Endothelial cell of umbilical vein (primary cell): Measurements from ENCODE around the gene GPR82. TPM values are rescaled to one million over a fixed set of nuclear protein-coding genes. Genes with fewer than 3 reads are reported as not detected.

Experiments
- BruUV-seq: library from RNA; stranded (reverse); fragments of 400-500 nt; replicated peaks from 2 replicates; lab custom pipeline; 2021; lab: Mats Ljungman, UMichigan
- CTCF ChIA-PET: fragments of 300-600, 350-600 bp; sonication (Branson Sonifier 250); formaldehyde crosslinking; loops from one replicate; lab custom pipeline; 2021; ENCODE audit warnings: antibody characterized with exemption, inconsistent platforms; lab: Charles Lee
- POLR2A ChIA-PET: fragments of 300-600, 350-600 bp; sonication (Branson Sonifier 250); formaldehyde crosslinking; loops from one replicate; lab custom pipeline; 2021; ENCODE audit warnings: antibody characterized with exemption, inconsistent platforms; lab: Charles Lee
- DNase-seq: peaks from one replicate; pipeline ENCODE4 v3.0.0-alpha.2; 2011; ENCODE audit warnings: low read depth, low spot score
- FAIRE-seq: peaks from 2 replicates; lab custom pipeline; 2011; peaks lifted over from hg19 to GRCh38; lab: Jason Lieb, UNC
- H2AFZ ChIP-seq: 2 replicates; pipeline ENCODE4 v1.6.0; 2012; ENCODE audit warnings: low read depth, low read length, control low read depth, inconsistent platforms
- H3K27ac ChIP-seq: 2 replicates; pipeline ENCODE4 v1.5.1; 2011; ENCODE audit warnings: low read depth, mild to moderate bottlenecking, control low read depth, low read length, moderate library complexity; ENCODE audit not compliant: insufficient read depth
- H3K27me3 ChIP-seq, 2 experiments: 2 replicates each; pipeline versions ENCODE4 v1.6.0 to v1.6.1; 2011; ENCODE audit warnings: low read length in 2 of 2, mixed read lengths in 1 of 2; ENCODE audit not compliant: control insufficient read depth in 2 of 2, insufficient read depth in 2 of 2
- H3K36me3 ChIP-seq, 2 experiments: 2 replicates in 1 of 2; 3 replicates in 1 of 2; pipeline ENCODE4 v1.5.1; 2011; ENCODE audit warnings: low read length in 2 of 2, mild to moderate bottlenecking in 1 of 2, moderate library complexity in 1 of 2; ENCODE audit not compliant: control insufficient read depth in 2 of 2, insufficient read depth in 2 of 2; ENCODE audit errors: extremely low read depth in 1 of 2
- H3K4me1 ChIP-seq: 3 replicates; pipeline ENCODE4 v1.5.1; 2011; ENCODE audit warnings: mild to moderate bottlenecking, low read length; ENCODE audit not compliant: control insufficient read depth, insufficient read depth; ENCODE audit errors: extremely low read depth
- H3K4me2 ChIP-seq: 2 replicates; pipeline ENCODE4 v1.6.1; 2011; ENCODE audit warnings: low read length, control low read depth, mixed read lengths; ENCODE audit not compliant: insufficient read depth
- H3K4me3 ChIP-seq, 3 experiments: fragments of 200-600 bp in 1 of 3; sonication (generic), shearing (Covaris generic) in 1 of 3; replicated peaks in 1 of 3; 2 replicates each; pipeline ENCODE4 v1.5.1; 2011 to 2016; ENCODE audit warnings: control low read depth in 3 of 3, low read length in 3 of 3, mild to moderate bottlenecking in 2 of 3, inconsistent platforms in 1 of 3, low read depth in 1 of 3, moderate library complexity in 1 of 3; ENCODE audit not compliant: insufficient read depth in 1 of 3
- H3K79me2 ChIP-seq: 2 replicates; pipeline ENCODE4 v1.6.0; 2012; ENCODE audit warnings: low read length, inconsistent platforms; ENCODE audit not compliant: control insufficient read depth, insufficient read depth
- H3K9ac ChIP-seq: replicated peaks from 2 replicates; pipeline ENCODE3; 2011; ENCODE audit warnings: low read length, control low read depth; ENCODE audit not compliant: insufficient read depth; ENCODE audit errors: extremely low read depth
- H3K9me1 ChIP-seq: replicated peaks from 3 replicates; pipeline ENCODE4 v1.6.0; 2011; ENCODE audit warnings: mild to moderate bottlenecking, low read length; ENCODE audit not compliant: control insufficient read depth, insufficient read depth; ENCODE audit errors: extremely low read depth
- H3K9me3 ChIP-seq: replicated peaks from 2 replicates; pipeline ENCODE4 v1.5.1; 2012; ENCODE audit warnings: low read length, inconsistent platforms; ENCODE audit not compliant: control insufficient read depth, insufficient read depth
- H4K20me1 ChIP-seq: replicated peaks from 2 replicates; pipeline ENCODE3; 2011; ENCODE audit warnings: mild to moderate bottlenecking, low read length; ENCODE audit not compliant: control insufficient read depth, insufficient read depth; ENCODE audit errors: extremely low read depth
- CTCF ChIP-seq, 2 donors: IDR thresholded peaks; 1 replicate in 1 of 2; 2 replicates in 1 of 2; pipeline ENCODE4 v1.5.1; 2011; ENCODE audit warnings: low read length in 2 of 2, mild to moderate bottlenecking in 2 of 2, moderate library complexity in 2 of 2, control low read depth in 1 of 2, inconsistent platforms in 1 of 2, low read depth in 1 of 2; ENCODE audit not compliant: insufficient read depth in 1 of 2; ENCODE audit errors: extremely low read depth in 1 of 2
- EZH2 ChIP-seq: IDR thresholded peaks from 2 replicates; pipeline ENCODE4 v1.6.1; 2012; ENCODE audit warnings: borderline replicate concordance, low read depth, mild to moderate bottlenecking, moderate library complexity, low read length, inconsistent platforms; ENCODE audit not compliant: severe bottlenecking
- FOS ChIP-seq: IDR thresholded peaks from 2 replicates; pipeline ENCODE4 v1.6.1; 2011; ENCODE audit warnings: mild to moderate bottlenecking, low read length, moderate library complexity, borderline replicate concordance; ENCODE audit not compliant: insufficient read depth
- GATA2 ChIP-seq: IDR thresholded peaks from 2 replicates; pipeline ENCODE4 v1.7.0; 2011; ENCODE audit warnings: low read depth, mild to moderate bottlenecking, moderate library complexity, mixed read lengths, low read length; ENCODE audit not compliant: insufficient read length, insufficient read depth
- JUN ChIP-seq: IDR thresholded peaks from 2 replicates; pipeline ENCODE4 v1.6.1; 2011; ENCODE audit warnings: borderline replicate concordance, low read depth; ENCODE audit not compliant: insufficient read length, insufficient read depth
- MAX ChIP-seq: IDR thresholded peaks from 2 replicates; pipeline ENCODE4 v1.6.1; 2011; ENCODE audit not compliant: insufficient read depth, insufficient read length
- MYC ChIP-seq: IDR thresholded peaks from one replicate; pipeline ENCODE4 v1.6.1; 2011; ENCODE audit warnings: mild to moderate bottlenecking, low read depth, low read length
- POLR2A ChIP-seq: IDR thresholded peaks from 2 replicates; pipeline ENCODE4 v1.6.1; 2012; ENCODE audit warnings: low read depth, mild to moderate bottlenecking, control low read depth, low read length
- POLR2AphosphoS5 ChIP-seq: IDR thresholded peaks from 2 replicates; pipeline ENCODE4 v1.6.1; 2012; ENCODE audit warnings: low read depth, mild to moderate bottlenecking, control low read depth, low read length, moderate library complexity; ENCODE audit not compliant: insufficient read depth
- dilution Hi-C: fragments of 300-500 bp; cut with MboI; formaldehyde crosslinking; loops from one replicate; pipeline ENCODE4 v1.15.0; 2019; ENCODE audit warnings: low sequenced_read_pairs; ENCODE audit not compliant: extremely low pct_ligation_motif_present
- intact Hi-C: fragments of 100-400 bp; cut with micrococcal nuclease; formaldehyde crosslinking; loops from one replicate; pipeline ENCODE4 v1.10.0; 2022
- polyA plus RNA-seq, 4 experiments: library from polyadenylated mRNA; depleted of rRNA in 3 of 4; stranded (reverse) in 3 of 4; unstranded in 1 of 4; fragments of >200 nt; gene quantifications; 2 replicates each; pipeline versions ENCODE4 v1.2.1 to v1.2.3, GENCODE V29; 2011 to 2012; ENCODE audit warnings: missing spikeins in 1 of 4
- total RNA-seq: library from RNA; stranded (reverse); gene quantifications from 2 replicates; pipeline ENCODE4 v1.2.3, GENCODE V29; 2021

GPR82 gene
- total and polyA plus RNA-seq, 2 donors (not counting 3 experiments of a cell fraction or from before 2014, with no cell fraction given) = not detected

GRCh38 chrX:41720125-41720779 lies 3.7 kb upstream of the GPR82 start:
- Histone ChIP-seq H3K9me3 (no peaks in the 10 kb centered on the region), H4K20me1 (no peaks in the 10 kb centered on the region), H3K9me1 (no peaks in the 10 kb centered on the region), H3K4me3 (no peak overlapping the region), H3K27ac (no peak overlapping the region), H3K79me2 (no peaks in the 10 kb centered on the region), H3K4me2 (no peak overlapping the region), H3K27me3 (no peaks in the 10 kb centered on the region), H3K9ac (no peak overlapping the region), H3K4me1 (no peaks in the 10 kb centered on the region), H2AFZ (no peak overlapping the region), H3K36me3 (no peaks in the 10 kb centered on the region)
- intact Hi-C loops = no loop called here
- no peak for FAIRE-seq
- BruUV-seq = no TSS peak
- no peak for TF ChIP-seq GATA2
- no peak for TF ChIP-seq EZH2
- TF ChIP-seq POLR2A = no peak
- no peak for TF ChIP-seq JUN
- TF ChIP-seq CTCF (IDR thresholded peaks at IDR 0.05; ENCODE audit: extremely low read depth in 1 of 2, insufficient read depth in 1 of 2, low read depth in 1 of 2, low read length in 2 of 2) = no peak
- no peak for TF ChIP-seq FOS
- no peak for TF ChIP-seq MAX
- no peak for TF ChIP-seq MYC
- no peak for TF ChIP-seq POLR2AphosphoS5
- dilution Hi-C loops = no loop called here
- POLR2A ChIA-PET = no interaction called here
- CTCF ChIA-PET = no interaction called here
- no peak for DNase-seq
